Femur (tissue), 1 donor: ENCODE results near the gene FGB.
"Not testable (repeated sequence)": the region's sequence is repeated elsewhere in the genome, so short reads cannot be mapped to it uniquely, and the experiment has no call there.

ENCODE experiments used
- DNase-seq: peaks from one replicate; pipeline ENCODE4 v3.0.0-alpha.2; 2017

Gene FGB

GRCh38 chr4:154566639-154567204 lies 3.9 kb downstream of the FGB start:
- no peak for DNase-seq

DNA sequence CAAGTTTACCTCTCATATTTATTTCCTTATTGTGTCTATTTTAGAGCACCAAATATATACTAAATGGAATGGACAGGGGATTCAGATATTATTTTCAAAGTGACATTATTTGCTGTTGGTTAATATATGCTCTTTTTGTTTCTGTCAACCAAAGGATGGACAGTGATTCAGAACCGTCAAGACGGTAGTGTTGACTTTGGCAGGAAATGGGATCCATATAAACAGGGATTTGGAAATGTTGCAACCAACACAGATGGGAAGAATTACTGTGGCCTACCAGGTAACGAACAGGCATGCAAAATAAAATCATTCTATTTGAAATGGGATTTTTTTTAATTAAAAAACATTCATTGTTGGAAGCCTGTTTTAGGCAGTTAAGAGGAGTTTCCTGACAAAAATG lies 6.2 kb downstream of the FGB start:
- DNase-seq, result no peak

DNA sequence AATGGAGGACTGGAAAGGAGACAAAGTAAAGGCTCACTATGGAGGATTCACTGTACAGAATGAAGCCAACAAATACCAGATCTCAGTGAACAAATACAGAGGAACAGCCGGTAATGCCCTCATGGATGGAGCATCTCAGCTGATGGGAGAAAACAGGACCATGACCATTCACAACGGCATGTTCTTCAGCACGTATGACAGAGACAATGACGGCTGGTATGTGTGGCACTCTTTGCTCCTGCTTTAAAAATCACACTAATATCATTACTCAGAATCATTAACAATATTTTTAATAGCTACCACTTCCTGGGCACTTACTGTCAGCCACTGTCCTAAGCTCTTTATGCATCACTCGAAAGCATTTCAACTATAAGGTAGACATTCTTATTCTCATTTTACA lies 6.8 kb downstream of the FGB start:
- no peak for DNase-seq

DNA sequence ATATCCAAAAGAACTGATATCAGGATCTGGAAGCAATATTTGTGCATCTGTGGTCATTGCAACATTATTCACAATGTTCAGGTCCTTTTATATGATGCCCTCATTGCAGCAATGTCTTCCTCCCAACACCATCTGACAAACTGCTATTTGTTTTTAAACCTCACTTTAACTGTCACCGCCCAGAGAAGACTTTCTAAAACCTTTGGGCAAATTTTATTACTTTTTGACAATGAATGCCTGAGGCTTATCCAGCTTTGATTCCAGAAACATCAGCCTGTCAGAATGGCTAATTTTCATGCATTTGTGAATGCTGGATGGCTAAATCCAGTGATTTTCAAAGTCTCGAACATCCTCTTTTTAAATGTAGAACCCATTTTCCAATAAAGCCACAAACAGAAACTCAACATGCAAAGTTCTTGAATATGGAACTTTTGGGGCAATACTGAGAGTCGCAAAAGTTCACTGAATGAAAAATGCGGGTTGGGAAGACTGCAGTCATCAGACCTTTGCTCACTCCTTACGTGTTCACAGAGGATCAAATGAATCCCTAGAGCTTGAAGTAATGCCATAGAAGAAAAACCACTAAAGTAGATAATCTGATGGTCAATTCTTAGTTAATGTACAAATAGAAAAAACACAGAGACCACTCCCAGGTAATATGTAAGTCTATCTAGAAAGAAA lies 10.5 kb downstream of the FGB start:
- no peak for DNase-seq

- DNase-seq, result no peak
These were observed 11.5 kb downstream of the FGB start for GRCh38 chr4:154574311-154574710.

GRCh38 chr4:154577324-154577723 lies 14.5 kb downstream of the FGB start:
- DNase-seq, result no peak

GRCh38 chr4:154578919-154579318 lies 16.1 kb downstream of the FGB start:
- no peak for DNase-seq

- no peak for DNase-seq
These were observed 17.1 kb downstream of the FGB start for GRCh38 chr4:154579927-154580326.

DNA sequence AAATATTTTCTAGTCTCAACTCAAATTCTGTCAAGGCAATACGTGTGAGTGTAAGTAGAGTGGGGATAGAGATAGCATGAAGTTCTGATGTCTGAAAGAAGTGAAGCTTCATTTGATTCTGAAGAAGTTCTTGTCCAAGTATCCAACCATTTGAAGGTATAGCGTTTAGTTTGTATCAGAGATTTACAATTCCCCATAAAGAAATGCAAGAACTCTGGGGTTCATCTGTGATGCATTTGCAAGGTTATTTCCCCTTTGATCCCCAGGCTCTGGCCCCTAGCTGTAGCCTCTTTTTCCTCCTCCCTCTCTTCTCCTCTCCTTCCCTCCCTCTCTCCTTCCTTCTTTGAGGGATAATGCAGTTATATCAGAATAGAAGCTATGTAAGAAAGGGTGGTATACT lies 19.9 kb downstream of the FGB start:
- no peak for DNase-seq

DNA sequence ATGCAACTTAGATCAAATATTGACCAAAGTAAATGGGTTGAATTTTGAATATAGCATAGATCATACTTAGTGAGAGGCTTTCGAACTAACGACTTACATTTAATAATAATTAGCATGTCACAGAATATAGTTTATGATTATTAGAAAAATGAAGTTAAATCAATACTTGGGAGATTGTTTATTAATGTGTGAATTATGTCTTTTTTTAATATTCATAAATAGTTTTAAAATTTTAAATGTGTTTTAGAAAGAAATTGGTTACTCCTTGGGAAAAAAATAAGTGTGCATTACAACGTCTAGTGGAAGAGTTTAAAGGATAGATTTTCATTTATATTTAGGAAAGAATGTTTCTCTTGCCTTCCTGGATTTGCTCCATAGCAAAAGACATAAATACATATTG lies 20.4 kb downstream of the FGB start:
- DNase-seq, result no peak

GRCh38 chr4:154583677-154584076 lies 20.9 kb downstream of the FGB start:
- no peak for DNase-seq

DNA sequence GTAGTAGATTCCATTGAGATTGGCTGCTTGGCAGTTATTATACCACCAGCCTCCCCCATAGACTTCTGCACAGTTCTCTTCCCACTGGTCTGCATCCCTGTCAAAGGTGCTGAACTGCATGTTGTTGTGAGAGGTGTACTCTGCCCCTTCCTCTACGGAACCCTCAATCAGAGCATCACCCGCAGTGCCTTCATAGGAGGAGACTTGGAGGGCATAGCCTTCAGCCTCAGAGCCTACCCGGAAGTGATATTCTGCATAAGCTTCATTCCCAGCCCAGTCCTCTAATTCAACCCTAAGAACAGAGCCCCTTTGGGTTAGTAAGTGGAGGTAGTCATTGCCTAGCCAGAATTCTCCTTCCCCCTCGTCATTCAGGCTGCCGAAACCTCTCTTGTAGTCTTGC lies 21.4 kb downstream of the FGB start:
- DNase-seq, result no peak

- DNase-seq, result no peak
These were observed 22.7 kb downstream of the FGB start for GRCh38 chr4:154585369-154586018.

DNA sequence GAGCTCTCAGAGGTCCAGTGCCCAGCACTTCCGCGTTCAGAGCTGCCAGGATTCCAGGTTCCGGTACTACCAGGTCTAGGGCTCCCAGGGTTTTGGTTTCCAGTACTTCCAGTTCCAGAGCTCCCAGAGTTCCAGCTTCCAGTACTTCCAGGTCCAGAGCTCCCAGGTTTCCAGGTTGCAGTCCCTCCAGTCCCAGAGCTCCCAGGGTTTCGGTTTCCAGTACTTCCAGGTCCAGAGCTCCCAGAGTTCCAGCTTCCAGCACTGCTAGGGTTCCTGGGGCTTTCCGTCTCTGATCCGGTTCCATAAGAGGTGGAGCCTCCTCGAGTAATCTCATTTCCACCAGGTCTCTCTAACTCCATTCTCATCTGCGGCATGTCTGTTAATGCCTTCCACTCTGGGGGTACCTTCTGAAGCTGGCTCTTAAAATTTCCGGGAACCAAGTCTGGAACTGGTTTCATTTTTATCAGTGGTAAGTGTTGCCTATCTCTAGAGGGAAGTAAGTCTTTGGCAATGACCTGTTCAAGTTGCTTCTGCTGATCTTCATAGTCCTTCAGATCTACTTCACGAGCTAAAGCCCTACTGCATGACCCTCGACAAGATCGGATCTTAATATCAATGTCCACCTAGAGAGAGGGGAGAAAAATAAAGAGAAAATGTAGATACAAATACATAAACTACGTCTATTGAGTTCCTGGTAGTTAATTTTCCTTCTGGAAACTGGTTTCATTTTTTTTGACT lies 23.7 kb downstream of the FGB start:
- no peak for DNase-seq

GRCh38 chr4:154588198-154588597 lies 25.4 kb downstream of the FGB start:
- DNase-seq, result no peak

- no peak for DNase-seq
These were observed 26.7 kb downstream of the FGB start for GRCh38 chr4:154589296-154590197.

- DNase-seq, result no peak
These were observed 27.7 kb downstream of the FGB start, which contains the start of gene FGA for GRCh38 chr4:154590329-154591006. TSS of gene FGA (minus strand) at chr4:154590742. CDS start at chr4:154590687, 55 bp downstream.

- DNase-seq, result no peak
These were observed 29.1 kb downstream of the FGB start for GRCh38 chr4:154591890-154592289.

GRCh38 chr4:154593868-154594267 lies 31.1 kb downstream of the FGB start:
- no peak for DNase-seq

DNA sequence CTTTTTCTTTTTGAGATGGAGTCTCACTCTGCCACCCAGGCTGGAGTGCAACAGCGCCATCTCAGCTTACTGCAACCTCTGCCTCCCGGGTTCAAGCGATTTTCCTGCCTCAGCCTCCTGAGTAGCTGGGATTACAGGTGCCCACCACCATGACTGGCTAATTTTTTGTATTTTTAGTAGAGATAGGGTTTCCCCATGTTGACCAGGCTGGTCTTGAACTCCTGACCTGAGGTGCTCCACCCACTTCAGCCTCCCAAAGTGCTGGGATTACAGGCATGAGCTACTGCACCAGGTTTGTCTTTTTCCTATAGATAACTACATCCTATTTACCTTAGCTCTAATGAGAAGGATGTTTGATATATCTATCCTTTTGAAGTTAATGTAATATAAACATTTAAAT lies 31.5 kb downstream of the FGB start:
- not testable (repeated sequence) for DNase-seq

GRCh38 chr4:154595807-154596206 lies 33.0 kb downstream of the FGB start:
- DNase-seq, result no peak

DNA sequence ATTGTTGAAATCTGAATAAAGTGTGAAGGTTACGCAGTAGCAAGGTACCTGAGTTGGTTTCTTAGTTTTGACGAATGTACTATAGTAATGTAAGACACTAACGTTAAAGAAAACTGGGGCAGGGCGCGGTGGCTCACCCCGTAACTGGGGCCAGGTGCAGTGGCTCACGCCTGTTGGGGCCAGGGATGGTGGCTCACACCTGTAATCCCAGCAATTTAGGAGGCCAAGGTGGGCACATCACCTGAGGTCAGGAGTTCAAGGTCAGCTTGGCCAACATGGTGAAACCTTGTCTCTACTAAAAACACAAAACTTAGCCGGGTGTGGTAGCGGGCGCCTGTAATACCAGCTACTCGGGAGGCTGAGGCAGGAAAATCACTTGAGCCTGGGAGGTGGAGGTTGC lies 34.5 kb downstream of the FGB start:
- DNase-seq, result not testable (repeated sequence)
